Measurements from ENCODE around the gene SLC26A6. TPM values are rescaled to one million over a fixed set of nuclear protein-coding genes. Genes with fewer than 3 reads are reported as not detected.

Gene SLC26A6
- total and polyA plus RNA-seq, 10 of the 15 experiments (the other 5 are each of a cell fraction or from before 2014, with no cell fraction given), result 2.1 to 24.9 (median 13.3) TPM

- CTCF ChIA-PET, result no interaction called here
- no peak for TF ChIP-seq ZNF207 (IDR thresholded peaks at IDR 0.05; ENCODE audit: borderline replicate concordance)
- no peak for TF ChIP-seq ATF2 (IDR thresholded peaks at IDR 0.05; ENCODE audit: low read length)
- TF ChIP-seq CREB1 (IDR thresholded peaks at IDR 0.05; ENCODE audit: low read depth), result no peak
- TF ChIP-seq SIN3A (IDR thresholded peaks at IDR 0.05; ENCODE audit: low read depth, low read length), result no peak
- TF ChIP-seq SUZ12 (IDR thresholded peaks at IDR 0.05; ENCODE audit: unreplicated experiment), result no peak
- no peak for TF ChIP-seq ESRRA (IDR thresholded peaks at IDR 0.05; ENCODE audit: low read length)
- TF ChIP-seq YBX1 (IDR thresholded peaks at IDR 0.05), result no peak
- no peak for TF ChIP-seq ZNF687 (IDR thresholded peaks at IDR 0.05)
- no peak for TF ChIP-seq PML (IDR thresholded peaks at IDR 0.05; ENCODE audit: low read length)
- TF ChIP-seq BHLHE40 (IDR thresholded peaks at IDR 0.05; ENCODE audit: borderline replicate concordance in 1 of 2, low read depth in 2 of 2, low read length in 1 of 2), result no peak
- no peak for TF ChIP-seq MYC (IDR thresholded peaks at IDR 0.05; ENCODE audit: insufficient read depth, insufficient read length, insufficient replicate concordance, low read length, severe bottlenecking)
- TF ChIP-seq ZSCAN29 (IDR thresholded peaks at IDR 0.05), result no peak
- H3K4me3 ChIP-seq, result no peak overlapping the region
- H3K27ac ChIP-seq (ENCODE audit: control insufficient read depth, insufficient read depth), result no peak overlapping the region
- no peak for ATAC-seq
- H3K9me3 ChIP-seq (replicated peaks; ENCODE audit: control insufficient read depth, insufficient read depth, low read length), result no peaks in the 10 kb centered on the region
- H3K9ac ChIP-seq (ENCODE audit: control insufficient read depth, insufficient read depth, low read length), result no peak overlapping the region
- no peak for DNase-seq (ENCODE audit: low read depth, low spot score)
- FAIRE-seq, result no peak
- SMC1A ChIA-PET (ENCODE audit: uncharacterized antibody, unreplicated experiment), result no interaction called here
- RAD21 ChIA-PET (ENCODE audit: unreplicated experiment), result no interaction called here
- no peaks in the 10 kb centered on the region for H3K79me2 ChIP-seq (ENCODE audit: control insufficient read depth, insufficient read depth, low read length)
- POLR2A ChIA-PET, result no interaction called here
- no peaks in the 10 kb centered on the region for H3K27me3 ChIP-seq (replicated peaks in 1 of 2; ENCODE audit: control insufficient read depth in 2 of 2, insufficient read depth in 2 of 2, low read length in 1 of 2)
- no TSS peak for BruUV-seq (replicated peaks)
- H4K20me1 ChIP-seq (ENCODE audit: control insufficient read depth, insufficient read depth), result no peaks in the 10 kb centered on the region
- in situ Hi-C loops (cut with MboI), result no loop called here
- H3K4me2 ChIP-seq (ENCODE audit: control insufficient read depth, insufficient read depth), result no peak overlapping the region
- intact Hi-C loops (cut with micrococcal nuclease; ENCODE audit: unreplicated experiment), result no loop called here
- peaks cover 2% of the 10 kb centered on the region; the same call in 1 of the 2 replicates for H3K4me1 ChIP-seq (ENCODE audit: control insufficient read depth, insufficient read depth, low read length)
- H3K36me3 ChIP-seq (ENCODE audit: control insufficient read depth in 2 of 2, insufficient read depth in 2 of 2, low read length in 1 of 2), result no peaks in the 10 kb centered on the region
- H2AFZ ChIP-seq (ENCODE audit: control insufficient read depth, low read depth, low read length), result no peak overlapping the region
- 46% methylated on average over 3 of the region's 3 CpGs for WGBS (ENCODE audit: insufficient coverage, insufficient replicate concordance, low lambda C conversion rate, missing lambda C conversion rate)
Observed at GRCh38 chr3:48641396-48641795, 6.1 kb upstream of the SLC26A6 start.
